H1 (cell line): ENCODE results near the gene DYRK1B. TPM values are rescaled to one million over a fixed set of nuclear protein-coding genes. Genes with fewer than 3 reads are reported as not detected.

Experiments used
- CTCF ChIA-PET: fragments of 300-600 bp; sonication (Branson Sonifier 250); formaldehyde crosslinking; loops from one replicate; lab custom pipeline; 2021; ENCODE audit not compliant: partially characterized antibody; lab: Charles Lee
- POLR2A ChIA-PET: fragments of 300-600 bp; sonication (Branson Sonifier 250); formaldehyde crosslinking; loops from one replicate; lab custom pipeline; 2021; ENCODE audit warnings: inconsistent platforms; ENCODE audit not compliant: partially characterized antibody; lab: Charles Lee
- DNase-seq, 2 experiments: peaks; one replicate each; pipeline versions ENCODE4 v3.0.0 to v3.0.0-alpha.2; 2010 to 2022; ENCODE audit warnings: low spot score in 2 of 2, low read depth in 1 of 2, mixed read lengths in 1 of 2
- FAIRE-seq: peaks from 2 replicates; lab custom pipeline; 2011; peaks lifted over from hg19 to GRCh38; lab: Jason Lieb, UNC
- H2AFZ ChIP-seq: 2 replicates; pipeline ENCODE4 v1.8.1; 2012; ENCODE audit warnings: low read length, inconsistent platforms
- H2AK5ac ChIP-seq: 2 replicates; pipeline ENCODE4 v1.6.1; 2013; ENCODE audit warnings: low read depth, low read length
- H2BK120ac ChIP-seq: replicated peaks from 2 replicates; pipeline ENCODE3; 2013; ENCODE audit warnings: low read depth, low read length, inconsistent platforms
- H2BK12ac ChIP-seq: 2 replicates; pipeline ENCODE4 v1.6.1; 2013; ENCODE audit warnings: low read depth, low read length
- H2BK15ac ChIP-seq: 2 replicates; pipeline ENCODE4 v1.6.1; 2013; ENCODE audit warnings: low read length
- H2BK20ac ChIP-seq: 2 replicates; pipeline ENCODE4 v1.6.1; 2013; ENCODE audit warnings: low read length
- H2BK5ac ChIP-seq: 2 replicates; pipeline ENCODE4 v1.6.1; 2013; ENCODE audit warnings: low read depth, low read length
- H3K14ac ChIP-seq: 2 replicates; pipeline ENCODE4 v1.6.1; 2013; ENCODE audit warnings: inconsistent platforms; ENCODE audit not compliant: insufficient read length
- H3K18ac ChIP-seq: 2 replicates; pipeline ENCODE4 v1.6.1; 2013; ENCODE audit warnings: low read length; ENCODE audit errors: extremely low read depth
- H3K23ac ChIP-seq: 2 replicates; pipeline ENCODE4 v1.6.1; 2013; ENCODE audit warnings: inconsistent platforms; ENCODE audit not compliant: insufficient read length
- H3K23me2 ChIP-seq: 2 replicates; pipeline ENCODE4 v1.6.1; 2013; ENCODE audit warnings: low read depth, low read length
- H3K27ac ChIP-seq: 2 replicates; pipeline ENCODE4 v1.6.1; 2011; ENCODE audit warnings: low read depth, low read length, inconsistent platforms
- H3K27me3 ChIP-seq, 4 experiments: replicated peaks in 1 of 4; 1 replicate in 1 of 4; 2 replicates in 3 of 4; pipeline versions ENCODE4 v1.6.1 to v1.8.1; 2011 to 2013; ENCODE audit warnings: low read length in 3 of 4, mild to moderate bottlenecking in 3 of 4, inconsistent platforms in 2 of 4, mixed read lengths in 2 of 4, moderate library complexity in 1 of 4; ENCODE audit not compliant: control insufficient read depth in 3 of 4, insufficient read depth in 3 of 4; ENCODE audit errors: extremely low read depth in 1 of 4
- H3K36me3 ChIP-seq, 4 experiments: 2 replicates each; pipeline versions ENCODE4 v1.6.1 to v1.8.1; 2011 to 2013; ENCODE audit warnings: mild to moderate bottlenecking in 4 of 4, low read length in 3 of 4, moderate library complexity in 2 of 4, control low read depth in 1 of 4, inconsistent platforms in 1 of 4; ENCODE audit not compliant: insufficient read depth in 4 of 4, control insufficient read depth in 2 of 4
- H3K4ac ChIP-seq: replicated peaks from 2 replicates; pipeline ENCODE3; 2013; ENCODE audit warnings: low read length, low read depth, mixed read lengths, inconsistent platforms; ENCODE audit not compliant: insufficient read length
- H3K4me1 ChIP-seq, 4 experiments: replicated peaks in 1 of 4; 1 replicate in 1 of 4; 2 replicates in 3 of 4; pipeline versions ENCODE4 v1.6.1 to v1.8.1; 2011 to 2013; ENCODE audit warnings: low read length in 3 of 4, inconsistent platforms in 2 of 4, mixed read lengths in 1 of 4; ENCODE audit not compliant: insufficient read depth in 4 of 4, control insufficient read depth in 3 of 4
- H3K4me2 ChIP-seq, 2 experiments: 2 replicates each; pipeline versions ENCODE4 v1.6.1 to v1.8.1; 2011 to 2013; ENCODE audit warnings: low read depth in 2 of 2, low read length in 2 of 2, control low read depth in 1 of 2, inconsistent platforms in 1 of 2, mild to moderate bottlenecking in 1 of 2; ENCODE audit not compliant: insufficient read depth in 1 of 2
- H3K4me3 ChIP-seq, 4 experiments: fragments of 200-600, 300-600 bp in 1 of 4; sonication (generic), shearing (Covaris generic), sonication (Bioruptor Twin) in 1 of 4; 2 replicates each; pipeline versions ENCODE4 v1.5.1 to v1.8.1; 2011 to 2016; ENCODE audit warnings: low read length in 4 of 4, low read depth in 3 of 4, control low read depth in 2 of 4, inconsistent platforms in 2 of 4, mild to moderate bottlenecking in 2 of 4, mixed read lengths in 1 of 4, moderate library complexity in 1 of 4; ENCODE audit not compliant: insufficient read depth in 2 of 4; ENCODE audit errors: extremely low read depth in 1 of 4
- H3K56ac ChIP-seq: replicated peaks from 2 replicates; pipeline ENCODE3; 2013; ENCODE audit warnings: low read depth, mild to moderate bottlenecking, mixed read lengths, low read length, inconsistent platforms; ENCODE audit not compliant: insufficient read length
- H3K79me1 ChIP-seq: 2 replicates; pipeline ENCODE4 v1.6.1; 2013; ENCODE audit warnings: low read depth, low read length, control low read depth
- H3K79me2 ChIP-seq, 2 experiments: 2 replicates each; pipeline versions ENCODE4 v1.6.1 to v1.8.1; 2012 to 2013; ENCODE audit warnings: low read length in 2 of 2, mild to moderate bottlenecking in 2 of 2, inconsistent platforms in 1 of 2; ENCODE audit not compliant: insufficient read depth in 2 of 2, control insufficient read depth in 1 of 2
- H3K9ac ChIP-seq, 4 experiments: replicated peaks in 1 of 4; 1 replicate in 1 of 4; 2 replicates in 3 of 4; pipeline versions ENCODE4 v1.6.1 to v1.8.1; 2011 to 2013; ENCODE audit warnings: low read depth in 3 of 4, low read length in 3 of 4, control low read depth in 2 of 4, mild to moderate bottlenecking in 2 of 4, moderate library complexity in 2 of 4, inconsistent platforms in 1 of 4; ENCODE audit errors: extremely low read depth in 1 of 4
- H3K9me3 ChIP-seq, 2 experiments: 2 replicates each; pipeline versions ENCODE4 v1.6.1 to v1.8.1; 2012 to 2013; ENCODE audit warnings: mild to moderate bottlenecking in 2 of 2, moderate library complexity in 2 of 2, control low read depth in 1 of 2, inconsistent platforms in 1 of 2, low read depth in 1 of 2, low read length in 1 of 2, mixed read lengths in 1 of 2; ENCODE audit not compliant: insufficient read depth in 2 of 2
- H4K20me1 ChIP-seq, 2 experiments: replicated peaks in 1 of 2; 2 replicates each; pipeline versions ENCODE3 to v1.8.1; 2011 to 2013; ENCODE audit warnings: inconsistent platforms in 2 of 2, low read length in 2 of 2, mild to moderate bottlenecking in 1 of 2; ENCODE audit not compliant: insufficient read depth in 2 of 2, control insufficient read depth in 1 of 2
- H4K5ac ChIP-seq: 2 replicates; pipeline ENCODE4 v1.6.1; 2013; ENCODE audit warnings: low read length, low read depth, mixed read lengths, inconsistent platforms; ENCODE audit not compliant: insufficient read length
- H4K8ac ChIP-seq: 2 replicates; pipeline ENCODE4 v1.8.0; 2013; ENCODE audit warnings: mild to moderate bottlenecking, moderate library complexity, low read length, inconsistent platforms; ENCODE audit not compliant: insufficient read depth; ENCODE audit errors: extremely low read depth
- H4K91ac ChIP-seq: replicated peaks from 2 replicates; pipeline ENCODE3; 2013; ENCODE audit warnings: low read length, mixed read lengths, inconsistent platforms; ENCODE audit not compliant: insufficient read length
- CHD1 ChIP-seq: IDR thresholded peaks from 2 replicates; pipeline ENCODE4 v1.6.1; 2012; ENCODE audit warnings: low read depth, low read length, improper control_type of control experiment
- SAP30 ChIP-seq: fragments of 300-600 bp; sonication (generic); IDR thresholded peaks from 2 replicates; pipeline ENCODE4 v1.7.1; 2012; ENCODE audit warnings: low read length, moderate library complexity, mild to moderate bottlenecking, inconsistent platforms; ENCODE audit not compliant: insufficient read depth, insufficient replicate concordance
- WGBS, 2 experiments: shearing (Covaris generic) in 1 of 2; methylation state at CpG; one replicate each; pipeline versions ENCODE4 v1.1.6 to v1.1.7; 2013 to 2015; ENCODE audit warnings: low lambda C conversion rate in 2 of 2, mixed read lengths in 2 of 2, inconsistent platforms in 1 of 2, low coverage in 1 of 2, missing lambda C conversion rate in 1 of 2; ENCODE audit not compliant: insufficient replicate concordance in 2 of 2, insufficient coverage in 1 of 2, insufficient read length in 1 of 2; ENCODE audit errors: extremely low coverage in 1 of 2, missing lambda C conversion rate in 1 of 2; 5-methylcytosine and 5-hydroxymethylcytosine counted together
- polyA plus RNA-seq, 7 experiments: library from polyadenylated mRNA; depleted of rRNA in 3 of 7; stranded (reverse) in 5 of 7; unstranded in 2 of 7; fragments of >200 nt in 5 of 7; fragments of 200-250 nt in 2 of 7; gene quantifications; 1 replicate in 5 of 7; 2 replicates in 1 of 7; 4 replicates in 1 of 7; pipeline versions ENCODE4 v1.2.1 to v1.2.3, GENCODE V29; 2011 to 2013; ENCODE audit warnings: missing spikeins in 2 of 7, mixed read lengths in 2 of 7
- total RNA-seq: library from RNA; stranded (reverse); fragmentation: NEBNext Ultra II Directional; extraction: Animal tissue kit (Norgen Biotek cat#: 25700); gene quantifications from 2 replicates; pipeline ENCODE4 v1.2.1, GENCODE V29; 2021

DYRK1B gene
- total and polyA plus RNA-seq, 2 of the 8 experiments (the other 6 are each of a cell fraction or from before 2014, with no cell fraction given), result 6.9 to 14.8 TPM

GRCh38 chr19:39823686-39824085 lies 10.3 kb downstream of the DYRK1B start:
- Histone ChIP-seq H4K8ac (no peak overlapping the region), H3K4me3 (peak overlapping the region; percentile 72 to 95 (median 89)), H2BK120ac (no peak overlapping the region), H2BK5ac (no peak overlapping the region), H3K56ac (no peak overlapping the region), H3K9me3 (no peaks in the 10 kb centered on the region), H2BK15ac (no peak overlapping the region), H3K4ac (no peak overlapping the region), H3K79me2 (0 out of 4 replicates have a peak, but pooled peaks cover 0 to 2% of the 10 kb centered on the region in 2 experiments), H2AK5ac (no peak overlapping the region), H2BK12ac (no peak overlapping the region), H3K79me1 (no peaks in the 10 kb centered on the region; the same call in 1 of the 2 replicates), H4K20me1 (no peaks in the 10 kb centered on the region), H3K4me1 (peaks cover 0 to 8% (median 3%) of the 10 kb centered on the region in 4 experiments; a peak in 4 of 7 replicates), H3K36me3 (peaks cover 2 to 24% (median 9%) of the 10 kb centered on the region in 4 experiments; a peak in 5 of 8 replicates), H3K4me2 (peak overlapping the region; percentile 82 to 83), H3K18ac (no peak overlapping the region), H3K23ac (no peak overlapping the region), H4K91ac (no peak overlapping the region), H3K27me3 (no peaks in the 10 kb centered on the region), H3K23me2 (peaks cover 10% of the 10 kb centered on the region), H2AFZ (no peak overlapping the region), H3K14ac (no peak overlapping the region), H4K5ac (no peak overlapping the region), H3K27ac (no peak overlapping the region), H2BK20ac (no peak overlapping the region), H3K9ac (peak overlapping the region in 3 of 4 experiments; percentile 63 to 67 (median 66); a peak in 4 of 7 replicates)
- 51% methylated on average over 7 of the region's 7 CpGs; no CpG with 5 or more reads in 1 of the 2 experiments for WGBS, 2 experiments
- DNase-seq, result no peak
- CTCF ChIA-PET, result interaction anchor here (1.1 to 3.5 kb wide), 3 partner anchors 19 to 31 kb away, joined by 3 to 14 read pairs (median 9); no protein-coding TSS in a partner anchor
- FAIRE-seq, result no peak
- POLR2A ChIA-PET, result interaction anchor here (0.7 to 3.2 kb wide), 5 partner anchors 10 to 51 kb away, joined by 3 to 19 read pairs (median 8); partner anchors contain the start of genes DYRK1B and FBL
- no peak for TF ChIP-seq CHD1
- peak; percentile 14 for TF ChIP-seq SAP30
